IMR-90 (cell line): ENCODE measurements around the gene OR4K5. TPM values are rescaled to one million over a fixed set of nuclear protein-coding genes. Genes with fewer than 3 reads are reported as not detected.

ENCODE experiments used
- ATAC-seq: fragments of 200-7000 bp; cut with Tn5 transposase; 2 replicates; pipeline ENCODE4 v1.9.1; 2020; ENCODE audit warnings: low read depth, mild to moderate bottlenecking, moderate library complexity
- Bru-seq: library from RNA; stranded (reverse); fragments of 400-500 nt; gene quantifications from one replicate; lab custom pipeline; 2021; lab: Mats Ljungman, UMichigan
- BruChase-seq, 2 experiments: library from RNA; stranded (reverse); fragments of 400-500 nt; gene quantifications; one replicate each; lab custom pipeline; 2021; lab: Mats Ljungman, UMichigan
- BruUV-seq: library from RNA; stranded (reverse); fragments of 400-500 nt; replicated peaks from 2 replicates; lab custom pipeline; 2021; lab: Mats Ljungman, UMichigan
- CTCF ChIA-PET: fragments of 300-600 bp; formaldehyde crosslinking; extraction: SDS; loops from one replicate; lab custom pipeline; 2021; ENCODE audit warnings: antibody characterized with exemption; lab: Yijun Ruan, JAX
- POLR2A ChIA-PET: fragments of 300-600 bp; sonication (Branson Sonifier 250); formaldehyde crosslinking; loops from one replicate; lab custom pipeline; 2022; ENCODE audit warnings: antibody characterized with exemption; ENCODE audit not compliant: unreplicated experiment; lab: Charles Lee
- DNase-seq: peaks from one replicate; pipeline ENCODE4 v3.0.0; 2013
- H2AFZ ChIP-seq: replicated peaks from 2 replicates; pipeline ENCODE3; 2013; ENCODE audit warnings: low read length, mild to moderate bottlenecking; ENCODE audit not compliant: poor library complexity
- H2AK5ac ChIP-seq: 2 replicates; pipeline ENCODE4 v1.6.1; 2013; ENCODE audit warnings: low read depth, low read length, inconsistent platforms
- H2AK9ac ChIP-seq: replicated peaks from 2 replicates; pipeline ENCODE3; 2013; ENCODE audit warnings: mild to moderate bottlenecking, low read depth, low read length, moderate library complexity; ENCODE audit not compliant: poor library complexity
- H2BK120ac ChIP-seq: 2 replicates; pipeline ENCODE4 v1.6.1; 2013; ENCODE audit warnings: low read depth, low read length, inconsistent platforms
- H2BK15ac ChIP-seq: 3 replicates; pipeline ENCODE4 v1.6.1; 2013; ENCODE audit warnings: low read depth, low read length, inconsistent platforms
- H2BK20ac ChIP-seq: 2 replicates; pipeline ENCODE4 v1.6.1; 2013; ENCODE audit warnings: low read depth, mild to moderate bottlenecking, inconsistent platforms, low read length, moderate library complexity
- H2BK5ac ChIP-seq: 2 replicates; pipeline ENCODE4 v1.6.1; 2013; ENCODE audit warnings: mild to moderate bottlenecking, low read depth, low read length, inconsistent platforms; ENCODE audit not compliant: poor library complexity, severe bottlenecking
- H3K14ac ChIP-seq: replicated peaks from 2 replicates; pipeline ENCODE4 v1.6.1; 2013; ENCODE audit warnings: low read depth, low read length, inconsistent platforms
- H3K18ac ChIP-seq: 2 replicates; pipeline ENCODE4 v1.6.1; 2013; ENCODE audit warnings: low read depth, low read length, control low read depth
- H3K23ac ChIP-seq: 2 replicates; pipeline ENCODE4 v1.6.1; 2013; ENCODE audit warnings: low read depth, low read length, inconsistent platforms
- H3K27ac ChIP-seq: 2 replicates; pipeline ENCODE4 v1.5.1; 2013; ENCODE audit warnings: mild to moderate bottlenecking, control low read depth, low read length; ENCODE audit not compliant: insufficient read depth
- H3K27me3 ChIP-seq: 2 replicates; pipeline ENCODE4 v1.6.1; 2013; ENCODE audit warnings: low read length; ENCODE audit not compliant: control insufficient read depth, insufficient read depth
- H3K36me3 ChIP-seq: 2 replicates; pipeline ENCODE4 v1.6.1; 2013; ENCODE audit warnings: low read length, mixed read lengths; ENCODE audit not compliant: control insufficient read depth, insufficient read depth
- H3K4ac ChIP-seq: 2 replicates; pipeline ENCODE4 v1.6.1; 2013; ENCODE audit warnings: low read depth, low read length, inconsistent platforms
- H3K4me1 ChIP-seq: 2 replicates; pipeline ENCODE4 v1.6.1; 2013; ENCODE audit warnings: low read length, mixed read lengths; ENCODE audit not compliant: control insufficient read depth, insufficient read depth
- H3K4me2 ChIP-seq: 2 replicates; pipeline ENCODE4 v1.6.1; 2013; ENCODE audit warnings: low read depth, mild to moderate bottlenecking, control low read depth, low read length, moderate library complexity
- H3K4me3 ChIP-seq: 2 replicates; pipeline ENCODE4 v1.5.1; 2013; ENCODE audit warnings: low read depth, mild to moderate bottlenecking, control low read depth, low read length, moderate library complexity; ENCODE audit not compliant: insufficient read depth
- H3K56ac ChIP-seq: 2 replicates; pipeline ENCODE4 v1.6.1; 2013; ENCODE audit warnings: low read length, inconsistent platforms; ENCODE audit not compliant: insufficient read depth; ENCODE audit errors: extremely low read depth
- H3K79me1 ChIP-seq, 2 experiments: 2 replicates each; pipeline ENCODE4 v1.6.1; 2013; ENCODE audit warnings: low read length in 2 of 2, inconsistent platforms in 1 of 2, low read depth in 1 of 2
- H3K9ac ChIP-seq: 2 replicates; pipeline ENCODE4 v1.6.1; 2013; ENCODE audit warnings: low read depth, low read length, control low read depth
- H3K9me1 ChIP-seq: 2 replicates; pipeline ENCODE4 v1.6.1; 2013; ENCODE audit warnings: low read length, inconsistent platforms; ENCODE audit not compliant: insufficient read depth
- H3K9me3 ChIP-seq: 2 replicates; pipeline ENCODE4 v1.6.1; 2013; ENCODE audit warnings: low read length; ENCODE audit not compliant: control insufficient read depth, insufficient read depth
- H4K20me1 ChIP-seq: 2 replicates; pipeline ENCODE4 v1.6.1; 2013; ENCODE audit warnings: low read length, inconsistent platforms; ENCODE audit not compliant: insufficient read depth
- H4K5ac ChIP-seq: 2 replicates; pipeline ENCODE4 v1.6.1; 2013; ENCODE audit warnings: mild to moderate bottlenecking, low read depth, low read length, control low read depth
- H4K8ac ChIP-seq, 2 experiments: 2 replicates each; pipeline ENCODE4 v1.6.1; 2013; ENCODE audit warnings: low read depth in 2 of 2, low read length in 2 of 2, control low read depth in 1 of 2, inconsistent platforms in 1 of 2
- H4K91ac ChIP-seq: 2 replicates; pipeline ENCODE4 v1.6.1; 2013; ENCODE audit warnings: low read depth, low read length, inconsistent platforms; ENCODE audit not compliant: insufficient read depth
- MAFK ChIP-seq: IDR thresholded peaks from 2 replicates; pipeline ENCODE4 v1.6.1; 2012; ENCODE audit warnings: low read depth, low read length, improper control_type of control experiment
- MAZ ChIP-seq: IDR thresholded peaks from 2 replicates; pipeline ENCODE4 v1.6.1; 2012; ENCODE audit warnings: low read depth, mild to moderate bottlenecking, low read length, improper control_type of control experiment, moderate library complexity, borderline replicate concordance
- MXI1 ChIP-seq: IDR thresholded peaks from 2 replicates; pipeline ENCODE4 v1.6.1; 2012; ENCODE audit warnings: low read depth, mild to moderate bottlenecking, low read length, moderate library complexity, borderline replicate concordance
- NFE2L2 ChIP-seq: fragments of 150-350 bp; IDR thresholded peaks from 2 replicates; pipeline ENCODE4 v1.6.1; 2016; ENCODE audit warnings: low read depth, mild to moderate bottlenecking, low read length
- dilution Hi-C: fragments of 300-500 bp; cut with HindIII; formaldehyde crosslinking; loops from one replicate; pipeline ENCODE4 v1.14.3; 2018; ENCODE audit warnings: low sequenced_read_pairs; ENCODE audit not compliant: unreplicated experiment
- in situ Hi-C: fragments of 300-500 bp; cut with MboI; formaldehyde crosslinking; loops from 3 replicates; pipeline ENCODE4 v1.14.3; 2019; ENCODE audit warnings: low sequenced_read_pairs, inconsistent platforms, mixed read lengths
- intact Hi-C: fragments of 100-400 bp; cut with micrococcal nuclease; formaldehyde crosslinking; loops from 2 replicates; pipeline ENCODE4 v1.10.0; 2022
- long read RNA-seq: library from polyadenylated mRNA; unstranded; transcript quantifications from one replicate; pipeline ENCODE4 v2.0.0, GENCODE V29; 2021; ENCODE audit not compliant: unreplicated experiment
- polyA plus RNA-seq, 3 experiments: library from polyadenylated mRNA; depleted of rRNA; stranded (reverse); fragments of >200 nt; gene quantifications; 2 replicates each; pipeline ENCODE4 v1.2.3, GENCODE V29; 2012; ENCODE audit warnings: low replicate concordance in 1 of 3
- total RNA-seq: library from RNA; depleted of rRNA; stranded (reverse); fragments of >200 nt; gene quantifications from 2 replicates; pipeline ENCODE4 v1.2.3, GENCODE V29; 2012; rRNA removed
- TF ChIP-seq, protein P1 (sequence below): fragments of 150-350 bp; IDR thresholded peaks from 2 replicates; pipeline ENCODE4 v1.6.1; 2017; ENCODE audit warnings: mild to moderate bottlenecking, antibody characterized with exemption, low read length, low read depth

Gene OR4K5, protein sequence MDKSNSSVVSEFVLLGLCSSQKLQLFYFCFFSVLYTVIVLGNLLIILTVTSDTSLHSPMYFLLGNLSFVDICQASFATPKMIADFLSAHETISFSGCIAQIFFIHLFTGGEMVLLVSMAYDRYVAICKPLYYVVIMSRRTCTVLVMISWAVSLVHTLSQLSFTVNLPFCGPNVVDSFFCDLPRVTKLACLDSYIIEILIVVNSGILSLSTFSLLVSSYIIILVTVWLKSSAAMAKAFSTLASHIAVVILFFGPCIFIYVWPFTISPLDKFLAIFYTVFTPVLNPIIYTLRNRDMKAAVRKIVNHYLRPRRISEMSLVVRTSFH
- total RNA-seq = not detected in 2 replicates
- not detected in 2 replicates for polyA plus RNA-seq (2012; rRNA removed)
- not detected in 2 replicates for polyA plus RNA-seq (2012; cell fraction: cytosol; rRNA removed)
- not detected in 2 replicates for polyA plus RNA-seq (2012; cell fraction: nucleus; rRNA removed; ENCODE audit: low replicate concordance)
- Bru-seq, nascent RNA = not detected
- BruChase-seq, experiment 1, labeled RNA remaining after a 6-hour chase = not detected
- not detected for BruChase-seq, experiment 2, labeled RNA remaining after a 2-hour chase
- long read RNA-seq = 0 reads

DNA sequence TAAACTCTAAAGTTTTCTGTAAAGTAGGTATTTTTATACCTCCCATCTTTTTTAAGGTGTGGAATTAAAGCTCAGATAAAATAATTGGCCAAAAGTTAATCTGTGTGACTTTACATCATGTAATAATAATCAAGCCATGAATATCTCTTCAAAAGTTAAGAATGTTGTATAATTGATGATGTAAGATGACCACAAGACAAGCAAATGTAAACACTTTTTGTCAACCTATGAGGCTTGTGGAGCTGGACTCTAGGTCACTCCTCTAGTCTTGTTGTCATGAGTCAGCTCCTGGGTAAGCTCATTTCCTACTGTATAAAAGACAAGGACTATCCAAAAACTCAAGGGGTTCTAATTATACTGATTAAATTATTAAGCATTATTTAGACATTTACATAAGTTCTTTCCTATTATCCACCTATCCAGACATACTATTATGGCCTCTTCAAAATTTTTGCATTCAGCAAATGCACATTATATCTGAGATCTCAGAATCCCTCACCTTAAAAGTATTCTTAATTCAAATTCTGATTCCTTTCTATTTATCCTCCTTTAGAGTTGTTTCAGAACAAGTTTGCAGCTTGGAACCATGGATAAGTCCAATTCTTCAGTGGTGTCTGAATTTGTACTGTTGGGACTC lies at the start of gene OR4K5:
OR4K5 (plus strand) TSS at position 587 of the 637 bp plus-strand sequence; CDS start at position 587, 0 bp downstream.
- H3K14ac ChIP-seq = no peak within 1 kb of the TSS
- no peak within 1 kb of the TSS for H3K4me2 ChIP-seq
- H2AFZ ChIP-seq = no peak within 1 kb of the TSS
- intact Hi-C loops = no loop called here
- no peaks in the 10 kb centered on the region for H3K79me1 ChIP-seq
- no peak within 1 kb of the TSS for H3K27ac ChIP-seq
- H2BK5ac ChIP-seq = no peak within 1 kb of the TSS
- H3K9me1 ChIP-seq = no peaks in the 10 kb centered on the region
- peaks cover 23% of the 10 kb centered on the region for H3K9me3 ChIP-seq
- no peak within 1 kb of the TSS for H3K18ac ChIP-seq
- ChIA-PET CTCF (no interaction called here), POLR2A (no interaction called here)
- no peak for TF ChIP-seq MAZ
- TF ChIP-seq, protein P1, sequence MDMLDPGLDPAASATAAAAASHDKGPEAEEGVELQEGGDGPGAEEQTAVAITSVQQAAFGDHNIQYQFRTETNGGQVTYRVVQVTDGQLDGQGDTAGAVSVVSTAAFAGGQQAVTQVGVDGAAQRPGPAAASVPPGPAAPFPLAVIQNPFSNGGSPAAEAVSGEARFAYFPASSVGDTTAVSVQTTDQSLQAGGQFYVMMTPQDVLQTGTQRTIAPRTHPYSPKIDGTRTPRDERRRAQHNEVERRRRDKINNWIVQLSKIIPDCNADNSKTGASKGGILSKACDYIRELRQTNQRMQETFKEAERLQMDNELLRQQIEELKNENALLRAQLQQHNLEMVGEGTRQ = no peak
- no peak for TF ChIP-seq NFE2L2
- no peak for TF ChIP-seq MAFK
- no peak for TF ChIP-seq MXI1
- no peak within 1 kb of the TSS for H3K23ac ChIP-seq
- dilution Hi-C loops = no loop called here
- H4K20me1 ChIP-seq = no peaks in the 10 kb centered on the region
- no peak within 1 kb of the TSS for H2BK120ac ChIP-seq
- H3K36me3 ChIP-seq = no peaks in the 10 kb centered on the region
- H3K27me3 ChIP-seq = no peaks in the 10 kb centered on the region
- H4K8ac ChIP-seq = no peak within 1 kb of the TSS
- H2BK20ac ChIP-seq = no peak within 1 kb of the TSS
- no peak within 1 kb of the TSS for H3K9ac ChIP-seq
- no peaks in the 10 kb centered on the region for H3K4me1 ChIP-seq
- no peak within 1 kb of the TSS for H2AK5ac ChIP-seq
- no peak for DNase-seq
- no peak within 1 kb of the TSS for H3K56ac ChIP-seq
- in situ Hi-C loops = no loop called here
- BruUV-seq = no TSS peak
- no peak within 1 kb of the TSS for H3K4me3 ChIP-seq
- no peak within 1 kb of the TSS for H4K5ac ChIP-seq
- no peak within 1 kb of the TSS for H4K91ac ChIP-seq
- no peak within 1 kb of the TSS for H2AK9ac ChIP-seq
- ATAC-seq = no peak
- H2BK15ac ChIP-seq = no peak within 1 kb of the TSS
- no peak within 1 kb of the TSS for H3K4ac ChIP-seq
